Cardiac muscle cell (in vitro differentiated cells and primary cell): ENCODE measurements around the gene LRRC7. TPM values are rescaled to one million over a fixed set of nuclear protein-coding genes. Genes with fewer than 3 reads are reported as not detected.
A peak's percentile ranks its signal among the peaks of the same experiment; 100 is the strongest.

Experiments used
- DNase-seq, 2 donors: peaks; one replicate each; pipeline versions ENCODE4 v3.0.0 to v3.0.0-alpha.2; 2010 to 2017; ENCODE audit warnings: low read depth in 1 of 2, low spot score in 1 of 2
- H3K27ac ChIP-seq: fragments of 200-600 bp; sonication (generic); 2 replicates; pipeline ENCODE4 v1.5.1; 2016
- H3K27me3 ChIP-seq: fragments of 200-600 bp; sonication (generic); 2 replicates; pipeline ENCODE4 v1.6.0; 2016; ENCODE audit warnings: control low read depth
- H3K36me3 ChIP-seq: fragments of 200-600 bp; sonication (generic); 2 replicates; pipeline ENCODE4 v1.5.1; 2016; ENCODE audit warnings: control low read depth
- H3K4me1 ChIP-seq: fragments of 200-600 bp; sonication (generic); 2 replicates; pipeline ENCODE4 v1.8.1; 2017; ENCODE audit warnings: low read depth, mild to moderate bottlenecking, mixed run types
- H3K4me3 ChIP-seq: fragments of 200-600 bp; sonication (generic); 2 replicates; pipeline ENCODE4 v1.5.1; 2016; ENCODE audit warnings: mild to moderate bottlenecking
- H3K9me3 ChIP-seq: fragments of 200-600 bp; sonication (generic); 2 replicates; pipeline ENCODE4 v1.5.1; 2017; ENCODE audit warnings: low read depth, mild to moderate bottlenecking, control low read depth
- CTCF ChIP-seq: IDR thresholded peaks from 2 replicates; pipeline ENCODE4 v1.5.1; 2012; ENCODE audit warnings: low read depth, mild to moderate bottlenecking, low read length
- polyA plus RNA-seq: library from polyadenylated mRNA; unstranded; fragments of >200 nt; fragmentation: Nextera tagmentation; extraction: Ambion mirVana; gene quantifications from 2 replicates; pipeline ENCODE4 v1.2.1, GENCODE V29; 2016
- total RNA-seq: library from RNA; depleted of rRNA; stranded (reverse); fragments of >200 nt; gene quantifications from 2 replicates; pipeline ENCODE4 v1.2.3, GENCODE V29; 2016

LRRC7 gene
- total and polyA plus RNA-seq, 2 experiments from 2014 or later: 0.09 TPM; not detected in 1

DNA sequence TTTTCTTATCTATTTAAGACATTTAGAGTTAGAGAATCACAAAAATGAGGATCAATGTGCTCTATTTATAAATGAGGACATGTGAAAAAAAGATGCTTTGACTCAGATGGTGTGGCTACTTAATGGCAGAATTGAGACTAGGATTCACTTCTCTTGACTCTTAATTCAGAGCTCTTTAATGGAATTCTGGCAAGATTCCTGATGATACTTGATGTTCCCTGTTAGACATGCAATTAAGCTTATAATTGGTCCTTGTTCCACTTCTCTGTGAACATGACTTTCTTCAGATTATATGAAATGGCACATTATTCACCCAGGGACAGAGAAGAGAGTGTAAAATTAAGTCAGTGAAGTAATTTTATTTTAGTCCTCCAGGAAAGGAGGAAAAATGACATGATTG lies 165.3 kb downstream of the LRRC7 start:
- Histone ChIP-seq H3K4me3 (no peak overlapping the region), H3K4me1 (no peaks in the 10 kb centered on the region), H3K27me3 (no peaks in the 10 kb centered on the region), H3K9me3 (no peaks in the 10 kb centered on the region), H3K27ac (no peak overlapping the region), H3K36me3 (no peaks in the 10 kb centered on the region)
- no peak for TF ChIP-seq CTCF
- no peak for DNase-seq

- DNase-seq: peak; percentile 60 to 89
- Histone ChIP-seq H3K4me1 (no peaks in the 10 kb centered on the region), H3K27ac (no peak overlapping the region), H3K27me3 (no peaks in the 10 kb centered on the region), H3K36me3 (no peaks in the 10 kb centered on the region), H3K4me3 (no peak overlapping the region), H3K9me3 (no peaks in the 10 kb centered on the region)
- TF ChIP-seq CTCF: peak; percentile 68
Measured at GRCh38 chr1:69737527-69738185, 169.9 kb downstream of the LRRC7 start.

GRCh38 chr1:69738458-69739250 lies 170.9 kb downstream of the LRRC7 start:
- Histone ChIP-seq H3K4me1 (no peaks in the 10 kb centered on the region), H3K27ac (no peak overlapping the region), H3K9me3 (no peaks in the 10 kb centered on the region), H3K27me3 (no peaks in the 10 kb centered on the region), H3K4me3 (no peak overlapping the region), H3K36me3 (no peaks in the 10 kb centered on the region)
- peak in 1 of 2 donors; percentile 43 for DNase-seq
- no peak for TF ChIP-seq CTCF

DNA sequence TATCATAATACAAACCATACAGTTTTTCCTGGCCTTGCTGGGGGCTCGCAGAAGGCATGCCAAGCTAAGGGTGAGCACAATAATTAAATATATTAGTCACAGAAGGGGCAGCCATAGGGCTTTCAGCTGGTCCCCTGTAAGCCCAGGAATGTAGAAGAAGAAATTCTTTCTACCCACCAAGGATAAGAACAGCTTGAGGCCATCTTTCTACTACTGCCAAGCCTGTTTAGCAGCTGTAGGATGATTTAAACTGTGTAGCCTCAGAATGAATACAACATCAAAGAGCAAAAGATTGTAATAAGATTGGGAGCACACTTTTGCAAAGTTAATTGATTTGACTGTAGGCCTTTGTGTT lies 171.5 kb downstream of the LRRC7 start:
- Histone ChIP-seq H3K9me3 (no peaks in the 10 kb centered on the region), H3K27ac (no peak overlapping the region), H3K27me3 (no peaks in the 10 kb centered on the region), H3K4me1 (no peaks in the 10 kb centered on the region), H3K36me3 (no peaks in the 10 kb centered on the region), H3K4me3 (no peak overlapping the region)
- TF ChIP-seq CTCF: no peak
- DNase-seq: peak in 1 of 2 donors; percentile 37

DNA sequence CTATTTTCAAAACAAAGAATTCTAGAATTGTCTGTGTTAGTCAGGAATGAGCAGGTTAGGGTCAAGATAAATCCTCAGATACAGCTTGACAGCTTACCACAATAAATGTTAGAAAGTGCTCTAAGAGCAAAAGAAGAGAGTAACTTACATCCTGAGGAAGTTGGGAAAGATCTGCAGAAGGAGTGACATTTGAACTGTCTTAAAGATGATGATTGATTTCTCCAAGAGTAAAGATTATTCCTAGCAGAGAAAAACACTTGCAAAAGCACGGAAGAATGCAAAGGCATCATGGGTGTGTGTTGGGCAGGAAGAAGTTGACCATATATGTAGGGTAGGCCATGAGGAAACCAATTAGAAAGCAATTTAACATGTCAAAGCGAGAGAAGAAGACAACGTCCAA lies 175.4 kb downstream of the LRRC7 start:
- Histone ChIP-seq H3K4me3 (no peak overlapping the region), H3K27me3 (no peaks in the 10 kb centered on the region), H3K4me1 (no peaks in the 10 kb centered on the region), H3K9me3 (no peaks in the 10 kb centered on the region), H3K36me3 (no peaks in the 10 kb centered on the region), H3K27ac (no peak overlapping the region)
- TF ChIP-seq CTCF: no peak
- no peak for DNase-seq
